ENCODE measurements around the gene SYCP1.
"Not testable (repeated sequence)": the region's sequence is repeated elsewhere in the genome, so short reads cannot be mapped to it uniquely, and the experiment has no call there.

Gene SYCP1

DNA sequence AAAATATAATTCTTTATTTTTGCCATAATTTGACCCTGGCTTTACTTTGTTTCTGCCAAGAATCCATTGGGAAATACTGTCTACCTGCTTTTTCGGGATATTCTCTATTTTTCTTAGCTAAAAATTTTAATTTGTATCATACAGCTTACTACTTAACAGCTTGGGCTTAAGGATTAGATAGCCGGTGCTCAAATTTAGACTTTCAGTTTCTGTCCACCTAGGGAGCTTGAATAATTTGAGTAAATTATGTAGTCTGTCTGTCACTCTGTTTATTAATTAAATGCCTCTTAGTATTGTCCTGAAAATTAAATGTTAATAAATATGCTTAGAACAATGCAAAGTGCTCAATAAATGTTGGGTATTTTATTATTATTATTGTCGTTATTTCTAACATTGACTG is 6.7 kb downstream of the SYCP1 start:
- FAIRE-seq, result no peak
- no peak for DNase-seq (ENCODE audit: insufficient read length)
- TF ChIP-seq TAF1 (IDR thresholded peaks at IDR 0.05; ENCODE audit: borderline replicate concordance, low read depth, low read length) (no peak), POLR2AphosphoS5 (IDR thresholded peaks at IDR 0.05; ENCODE audit: low read depth, low read length) (no peak), POLR2A (IDR thresholded peaks at IDR 0.05; ENCODE audit: low read depth, low read length) (no peak)

DNA sequence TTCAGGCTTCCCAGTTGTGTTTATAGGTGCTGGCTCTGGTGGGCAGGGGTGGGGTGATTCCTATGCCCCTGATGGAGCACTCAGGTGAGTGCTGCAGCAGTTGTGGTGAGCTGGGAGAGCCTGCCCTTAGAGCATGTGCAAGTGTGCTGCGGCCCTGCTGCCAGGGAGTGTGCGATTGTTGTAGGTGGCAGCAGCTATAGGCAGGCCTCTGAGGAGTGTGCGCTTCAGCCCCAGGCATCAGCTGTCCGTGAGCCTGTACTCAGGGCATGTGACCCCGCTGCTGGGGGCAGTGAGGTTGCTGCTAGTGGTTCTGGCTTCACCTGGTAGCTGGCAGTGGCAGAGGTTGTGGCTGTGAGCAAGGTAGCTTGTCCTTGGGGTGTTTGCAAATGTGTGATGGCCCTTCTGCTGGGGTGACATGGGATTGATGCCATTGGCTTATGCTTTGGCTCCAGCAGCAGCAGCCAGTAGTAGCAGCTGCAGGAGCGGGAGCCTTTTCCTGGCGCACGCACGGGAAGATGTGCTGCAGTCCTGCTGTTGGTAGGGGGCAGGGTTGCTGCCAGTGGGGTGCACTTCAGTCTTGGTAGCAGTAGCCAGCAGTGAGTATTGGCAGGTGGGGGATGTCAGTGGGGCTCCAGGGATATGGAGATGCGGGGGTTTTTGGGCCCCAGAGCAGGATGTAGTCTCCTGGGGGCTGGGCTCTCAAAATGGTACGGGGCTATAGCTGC is 37.7 kb downstream of the SYCP1 start:
- DNase-seq (ENCODE audit: insufficient read length), result no peak
- FAIRE-seq, result no peak
- TF ChIP-seq POLR2AphosphoS5 (IDR thresholded peaks at IDR 0.05; ENCODE audit: low read depth, low read length), result no peak
- TF ChIP-seq POLR2A (IDR thresholded peaks at IDR 0.05; ENCODE audit: low read depth, low read length), result no peak
- TF ChIP-seq TAF1 (IDR thresholded peaks at IDR 0.05; ENCODE audit: borderline replicate concordance, low read depth, low read length), result no peak

DNA sequence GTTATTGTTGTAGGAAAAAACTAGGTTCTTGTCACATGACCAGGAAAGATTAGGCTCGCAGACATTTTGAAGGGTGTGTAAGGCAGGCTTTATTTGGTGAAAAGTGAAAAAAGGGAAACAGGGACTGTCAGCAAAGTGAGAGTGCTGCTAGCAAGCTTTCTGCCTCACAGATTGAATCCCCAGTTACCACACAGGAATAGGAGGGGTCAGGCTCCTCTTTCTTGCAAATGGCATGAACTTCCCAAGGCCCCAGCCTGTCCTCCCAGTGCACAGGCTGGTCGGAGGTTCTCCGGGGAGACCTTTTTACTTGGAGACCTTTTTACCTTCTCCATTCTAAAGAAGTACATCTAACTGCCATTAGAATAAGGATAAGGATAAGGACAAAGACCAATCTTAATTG is 42.1 kb downstream of the SYCP1 start:
- TF ChIP-seq POLR2AphosphoS5 (IDR thresholded peaks at IDR 0.05; ENCODE audit: low read depth, low read length), result no peak
- TF ChIP-seq POLR2A (IDR thresholded peaks at IDR 0.05; ENCODE audit: low read depth, low read length), result no peak
- TF ChIP-seq TAF1 (IDR thresholded peaks at IDR 0.05; ENCODE audit: borderline replicate concordance, low read depth, low read length), result no peak
- no peak for FAIRE-seq
- DNase-seq (ENCODE audit: insufficient read length), result no peak

DNA sequence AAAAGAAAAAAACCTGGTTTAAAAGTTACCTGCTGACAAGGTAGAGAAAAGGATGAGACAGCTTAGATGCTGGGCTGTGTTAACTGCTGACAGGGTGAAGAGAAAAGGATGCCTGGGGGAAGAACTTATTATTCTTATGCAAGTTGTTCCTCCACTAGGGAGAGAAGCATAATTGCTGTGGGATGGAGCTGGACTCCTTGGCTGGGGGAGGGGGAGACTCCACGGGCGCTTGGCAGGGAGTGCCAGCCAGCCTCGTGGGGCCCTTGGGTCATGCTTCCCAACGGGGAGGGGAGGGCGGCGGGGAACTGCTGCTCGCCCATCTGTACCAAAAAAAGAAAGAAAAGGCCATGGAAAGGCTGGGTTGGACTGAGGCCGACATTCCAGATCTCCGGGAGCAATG is 47.2 kb downstream of the SYCP1 start:
- TF ChIP-seq TAF1 (IDR thresholded peaks at IDR 0.05; ENCODE audit: borderline replicate concordance, low read depth, low read length), result no peak
- TF ChIP-seq POLR2AphosphoS5 (IDR thresholded peaks at IDR 0.05; ENCODE audit: low read depth, low read length), result no peak
- TF ChIP-seq POLR2A (IDR thresholded peaks at IDR 0.05; ENCODE audit: low read depth, low read length), result no peak
- no peak for DNase-seq (ENCODE audit: insufficient read length)
- FAIRE-seq, result no peak

DNA sequence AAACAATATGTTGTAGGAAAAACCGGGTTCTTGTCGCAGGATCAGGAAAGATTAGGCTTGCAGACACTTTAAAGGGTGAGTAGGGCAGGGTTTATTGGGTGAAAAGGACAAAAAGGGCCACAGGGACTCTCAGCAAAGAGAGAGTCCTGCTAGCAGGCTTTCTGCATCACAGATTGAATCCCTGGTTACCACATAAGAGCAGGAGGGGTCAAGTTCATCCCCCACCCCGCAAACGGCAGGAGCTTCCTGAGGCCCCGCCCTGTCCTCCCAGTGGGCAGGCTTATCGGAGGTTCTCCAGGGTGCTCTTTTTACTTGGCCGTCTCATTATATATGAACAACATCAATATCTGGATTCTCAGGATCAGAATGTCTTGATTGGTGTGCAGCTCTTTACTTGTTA is 47.7 kb downstream of the SYCP1 start:
- no peak for FAIRE-seq
- no peak for DNase-seq (ENCODE audit: insufficient read length)
- no peak for TF ChIP-seq TAF1 (IDR thresholded peaks at IDR 0.05; ENCODE audit: borderline replicate concordance, low read depth, low read length)
- TF ChIP-seq POLR2A (IDR thresholded peaks at IDR 0.05; ENCODE audit: low read depth, low read length), result no peak
- no peak for TF ChIP-seq POLR2AphosphoS5 (IDR thresholded peaks at IDR 0.05; ENCODE audit: low read depth, low read length)

DNA sequence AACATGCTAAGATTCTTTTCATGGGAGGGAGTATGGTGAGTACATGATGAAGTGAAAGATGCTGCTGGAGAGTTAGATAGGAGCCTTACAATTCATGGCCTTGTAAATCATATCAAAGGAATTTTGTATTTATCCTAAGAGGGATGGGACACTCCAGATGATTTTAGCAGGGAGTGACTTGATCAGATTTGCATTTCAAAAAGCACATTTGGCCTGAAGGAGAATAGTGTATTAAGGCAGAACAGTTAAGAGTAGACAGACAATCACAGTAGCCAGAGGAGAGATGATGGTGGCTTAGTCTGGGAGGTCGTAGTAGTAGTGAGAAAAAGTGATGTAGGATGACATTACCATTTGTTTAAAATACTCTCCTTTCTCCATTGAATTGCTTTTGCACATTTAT is 48.8 kb downstream of the SYCP1 start:
- TF ChIP-seq TAF1 (IDR thresholded peaks at IDR 0.05; ENCODE audit: borderline replicate concordance, low read depth, low read length), result no peak
- TF ChIP-seq POLR2AphosphoS5 (IDR thresholded peaks at IDR 0.05; ENCODE audit: low read depth, low read length), result no peak
- TF ChIP-seq POLR2A (IDR thresholded peaks at IDR 0.05; ENCODE audit: low read depth, low read length), result no peak
- FAIRE-seq (no peak), DNase-seq (ENCODE audit: insufficient read length) (no peak)

DNA sequence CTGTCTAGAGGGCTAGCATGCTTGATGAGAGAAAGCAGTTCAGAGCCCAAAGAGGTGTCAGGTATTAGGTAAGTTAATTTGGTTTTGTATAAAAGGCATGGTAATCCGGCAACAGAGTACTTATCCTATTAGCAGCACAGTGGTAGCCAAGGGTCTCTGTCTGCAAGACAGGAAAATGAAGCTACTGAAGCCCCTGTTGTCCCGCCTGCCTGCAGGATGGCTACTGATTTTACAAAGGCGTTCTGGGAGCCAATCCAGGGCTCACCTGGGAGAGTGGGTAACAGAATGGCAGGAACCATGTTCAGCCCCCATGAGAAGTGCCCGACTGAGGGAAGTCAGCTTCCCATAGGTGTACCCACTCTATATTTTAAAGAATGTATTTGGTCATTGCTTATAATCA is 61.1 kb downstream of the SYCP1 start:
- not testable (repeated sequence) for DNase-seq (ENCODE audit: insufficient read length); FAIRE-seq

DNA sequence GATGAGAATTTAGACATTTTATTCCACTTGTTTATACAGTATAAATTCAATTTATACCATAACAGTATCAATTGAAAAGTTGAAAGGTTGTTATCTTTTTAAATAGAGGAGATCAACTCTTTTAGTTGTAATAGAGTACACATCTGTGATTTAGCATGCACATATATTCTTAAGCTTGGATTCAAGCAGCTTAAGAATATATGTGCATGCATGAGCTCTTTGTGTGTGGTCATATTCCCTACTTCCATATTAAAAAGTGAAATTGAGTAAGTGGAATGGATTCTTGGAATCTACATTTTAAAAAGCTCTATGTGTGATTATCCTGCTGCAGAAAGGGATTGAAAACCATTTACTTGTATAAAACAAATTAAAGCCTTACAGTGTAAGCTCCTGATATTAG is 71.9 kb downstream of the SYCP1 start:
- no peak for TF ChIP-seq POLR2A (IDR thresholded peaks at IDR 0.05; ENCODE audit: low read depth, low read length)
- FAIRE-seq, result no peak
- no peak for DNase-seq (ENCODE audit: insufficient read length)

DNA sequence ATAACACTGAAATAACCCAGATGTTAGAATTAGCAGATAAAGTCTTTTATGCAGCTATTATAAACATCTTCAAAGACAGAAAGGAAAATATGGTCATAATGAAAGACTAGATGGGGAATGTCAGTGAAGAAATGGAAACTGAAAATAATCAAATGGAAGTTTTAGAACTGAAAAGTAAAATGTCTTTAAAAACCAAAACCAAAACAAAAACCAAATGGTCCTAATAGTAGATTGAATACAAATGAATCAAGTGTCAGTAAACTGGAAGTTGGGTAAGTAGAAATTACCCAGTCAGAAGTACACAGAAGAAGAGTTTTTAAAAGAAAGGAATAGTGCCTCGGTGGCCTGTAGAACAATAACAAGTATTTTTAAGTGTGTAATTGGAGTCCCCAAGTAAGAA is 72.7 kb downstream of the SYCP1 start:
- FAIRE-seq (no peak), DNase-seq (ENCODE audit: insufficient read length) (no peak)
- TF ChIP-seq POLR2A (IDR thresholded peaks at IDR 0.05; ENCODE audit: low read depth, low read length) (no peak), POLR2AphosphoS5 (IDR thresholded peaks at IDR 0.05; ENCODE audit: low read depth, low read length) (no peak), TAF1 (IDR thresholded peaks at IDR 0.05; ENCODE audit: borderline replicate concordance, low read depth, low read length) (no peak)

DNA sequence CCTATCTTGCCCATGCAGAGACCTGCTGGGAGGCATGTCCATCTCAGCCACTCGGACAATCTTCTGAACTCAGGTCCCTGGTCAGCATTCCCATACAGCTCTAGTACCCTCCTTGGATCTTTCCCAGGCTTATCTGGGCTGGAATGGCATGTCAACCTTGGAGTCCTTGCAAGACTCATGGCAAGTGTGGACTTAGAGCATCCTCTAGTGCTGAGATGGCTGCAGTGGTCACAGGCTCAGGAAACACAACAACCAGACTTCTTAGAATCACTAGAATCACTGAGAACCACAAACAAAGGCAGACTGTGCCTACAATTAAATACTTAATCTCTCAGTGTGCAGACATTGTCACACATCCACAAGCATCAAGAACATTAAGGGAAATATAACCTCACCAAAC is 101.9 kb downstream of the SYCP1 start:
- TF ChIP-seq POLR2A (IDR thresholded peaks at IDR 0.05; ENCODE audit: low read depth, low read length) (no peak), TAF1 (IDR thresholded peaks at IDR 0.05; ENCODE audit: borderline replicate concordance, low read depth, low read length) (no peak), POLR2AphosphoS5 (IDR thresholded peaks at IDR 0.05; ENCODE audit: low read depth, low read length) (no peak)
- no peak for FAIRE-seq
- DNase-seq (ENCODE audit: insufficient read length), result no peak

DNA sequence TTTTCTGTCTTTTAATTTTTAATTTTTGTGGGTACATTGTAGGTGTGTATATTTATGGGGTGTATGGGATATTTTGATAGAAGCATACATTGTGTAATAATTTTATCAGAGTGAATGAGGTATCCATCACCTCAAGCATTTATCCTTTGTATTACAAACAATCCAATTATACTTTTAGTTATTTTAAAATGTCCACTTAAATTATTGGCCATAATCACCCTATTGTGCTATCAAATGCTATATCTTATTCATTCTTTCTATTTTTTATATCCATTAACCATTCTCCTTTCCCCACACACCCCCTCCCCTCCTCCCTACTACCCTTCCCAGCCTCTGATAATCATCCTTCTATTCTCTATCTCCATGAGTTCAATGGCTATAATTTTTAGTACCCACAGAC is 104.8 kb downstream of the SYCP1 start:
- TF ChIP-seq POLR2A (IDR thresholded peaks at IDR 0.05; ENCODE audit: low read depth, low read length), result no peak
- TF ChIP-seq TAF1 (IDR thresholded peaks at IDR 0.05; ENCODE audit: borderline replicate concordance, low read depth, low read length), result no peak
- no peak for TF ChIP-seq POLR2AphosphoS5 (IDR thresholded peaks at IDR 0.05; ENCODE audit: low read depth, low read length)
- FAIRE-seq (no peak), DNase-seq (ENCODE audit: insufficient read length) (no peak)

DNA sequence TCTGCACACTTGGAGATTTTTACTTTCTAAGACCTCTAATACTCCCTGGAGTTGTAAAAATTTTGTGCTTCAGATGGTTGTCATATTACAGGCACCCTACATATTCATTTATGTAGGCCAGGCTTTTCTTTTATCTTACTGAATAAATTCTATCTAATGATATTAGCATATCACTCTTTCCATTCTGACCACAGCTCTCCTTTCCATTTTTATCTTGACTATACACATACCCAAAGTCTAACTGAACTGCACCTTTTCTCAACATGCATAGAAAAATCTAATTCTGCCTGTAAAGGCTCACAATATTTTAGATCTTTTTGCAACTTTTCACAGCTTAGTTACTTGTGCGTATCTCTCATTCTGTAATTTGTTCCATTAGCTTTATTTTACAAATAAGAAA is 122.2 kb downstream of the SYCP1 start:
- FAIRE-seq (no peak), DNase-seq (ENCODE audit: insufficient read length) (no peak)
- TF ChIP-seq TAF1 (IDR thresholded peaks at IDR 0.05; ENCODE audit: borderline replicate concordance, low read depth, low read length) (no peak), POLR2AphosphoS5 (IDR thresholded peaks at IDR 0.05; ENCODE audit: low read depth, low read length) (no peak), POLR2A (IDR thresholded peaks at IDR 0.05; ENCODE audit: low read depth, low read length) (no peak)

Measured in GM12892 (cell line).